HUDEP-2 (cell line): Measurements from ENCODE around the gene FMNL2.

Experiments
- DNase-seq, 76 experiments: peaks; one replicate each; lab custom pipeline; 2025; ENCODE audit not compliant: unreplicated experiment in 76 of 76; lab: John Stamatoyannopoulos, UW

Gene FMNL2

DNA sequence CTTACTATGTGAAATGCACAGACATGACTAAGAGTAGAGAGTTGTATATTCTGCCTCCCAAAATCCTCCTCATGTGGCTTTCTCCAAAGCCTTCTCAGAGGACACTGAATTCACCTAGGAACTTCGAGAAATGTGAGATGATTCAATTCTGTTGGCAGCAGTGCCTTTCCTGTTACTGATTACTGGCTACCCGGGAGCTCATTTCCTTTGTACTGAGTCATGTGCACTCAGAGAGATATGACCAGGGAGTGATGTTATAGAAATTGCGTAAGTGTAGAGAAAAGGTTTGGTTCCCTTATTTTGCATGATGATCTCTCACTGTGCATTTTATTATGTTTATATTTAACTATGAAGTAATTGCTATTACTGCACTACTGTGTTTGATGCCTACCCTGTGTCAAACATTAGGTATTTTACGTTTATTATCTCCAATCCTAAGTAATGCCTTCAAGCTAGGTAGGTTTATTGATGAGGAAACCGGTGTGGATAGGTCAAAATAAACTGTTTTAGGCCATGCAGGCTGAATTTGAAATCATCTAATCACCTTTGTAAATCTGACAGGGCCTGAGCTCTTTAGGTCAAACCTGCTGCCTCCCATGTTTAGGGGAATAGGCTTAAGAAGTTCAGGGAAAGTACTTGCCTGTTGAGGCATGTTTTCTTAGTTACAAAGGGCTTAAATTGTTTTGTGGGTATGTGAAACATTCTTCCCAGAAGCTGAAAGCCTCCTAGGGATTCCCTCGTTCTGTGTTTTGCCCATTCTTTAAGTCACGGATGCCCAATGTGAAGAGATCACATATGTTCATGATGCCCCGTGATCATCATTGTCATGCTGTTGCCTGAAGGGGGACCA, 86.8 kb downstream of the FMNL2 start:
- DNase-seq: peak in 31 of 76 experiments; percentile 1 to 72 (median 33)

DNA sequence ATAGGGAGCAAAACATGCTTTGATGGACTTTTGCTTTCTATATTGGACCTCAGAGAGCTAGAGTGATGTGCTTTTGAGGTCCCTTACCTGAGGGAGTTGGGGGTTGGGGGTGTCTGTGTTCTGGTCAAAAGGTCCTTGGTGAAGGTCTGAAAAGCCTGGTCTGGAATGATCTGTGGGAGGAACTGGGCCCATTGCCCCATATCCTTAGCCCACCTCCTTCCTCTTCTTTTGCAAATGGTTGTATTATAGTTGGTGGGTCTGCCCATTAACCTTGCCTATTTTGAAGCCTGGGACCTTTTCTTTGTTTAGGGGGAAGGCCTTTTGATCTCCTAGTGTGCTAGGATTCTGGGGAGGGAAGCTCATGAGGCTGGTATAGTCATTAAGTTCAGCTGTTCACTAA, 88.7 kb downstream of the FMNL2 start:
- DNase-seq: no peak

DNA sequence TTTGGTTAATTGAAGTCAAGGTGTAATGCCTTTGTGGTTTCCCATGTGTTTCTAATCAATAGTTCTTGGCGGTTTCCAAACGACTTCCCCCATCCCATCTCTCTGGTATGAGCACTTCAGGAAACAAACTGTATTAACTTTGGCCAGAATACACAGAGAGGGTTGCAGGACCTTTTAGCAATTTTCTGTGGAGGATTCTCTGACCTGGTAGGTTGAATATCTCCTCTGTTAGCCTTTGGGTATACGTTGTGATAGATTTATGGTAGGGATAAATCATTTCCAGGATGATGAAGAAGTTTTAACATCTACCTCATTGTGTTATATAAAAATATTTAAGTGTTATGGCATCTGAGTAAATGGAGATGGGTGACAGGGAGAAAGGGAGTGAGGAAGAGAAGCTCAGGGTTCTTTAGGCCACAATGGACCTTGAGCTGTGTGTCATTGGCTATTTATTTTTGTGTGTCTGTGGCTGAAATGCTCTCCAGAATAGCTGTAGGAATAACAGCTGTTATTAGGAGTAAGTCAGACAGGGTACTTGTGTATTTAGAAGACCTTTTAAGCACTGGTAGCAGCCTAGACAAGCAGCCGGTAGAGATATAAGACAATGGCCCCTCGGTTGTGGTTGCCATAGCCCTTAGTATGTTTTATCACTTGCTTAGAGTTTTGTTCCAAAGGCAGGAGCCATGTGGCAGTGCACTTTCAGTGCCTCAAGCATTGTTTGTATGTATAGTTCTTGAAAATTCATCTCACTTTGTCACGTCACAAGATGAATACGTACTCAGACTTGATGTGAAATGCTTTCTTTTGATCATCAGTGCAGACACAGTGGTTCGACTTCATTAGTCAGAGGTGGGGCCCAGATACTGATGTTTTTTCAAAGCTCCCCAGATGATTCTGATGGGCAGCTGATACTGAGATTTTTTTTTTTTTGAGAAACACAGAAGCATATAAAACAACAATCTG, 91.1 kb downstream of the FMNL2 start:
- no peak for DNase-seq

DNA sequence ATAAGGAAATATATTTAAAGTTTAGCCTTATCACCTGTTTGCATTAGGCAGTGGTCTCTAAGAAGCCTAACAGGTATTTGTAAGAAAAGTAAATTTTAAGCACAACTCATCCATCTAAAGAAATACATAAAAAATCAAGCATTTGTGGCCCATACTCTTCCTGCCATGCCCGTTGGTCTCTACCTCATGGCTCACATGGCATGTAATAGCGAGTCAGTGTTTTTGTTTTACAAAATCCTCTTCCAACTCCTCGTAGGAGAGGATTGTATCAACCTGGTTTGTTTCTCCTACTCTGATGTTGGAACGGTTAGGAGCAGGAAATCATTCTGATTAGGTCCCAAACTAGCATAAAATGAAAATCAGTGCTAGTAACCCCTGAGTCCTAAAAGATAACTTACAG, 91.8 kb downstream of the FMNL2 start:
- no peak for DNase-seq

DNA sequence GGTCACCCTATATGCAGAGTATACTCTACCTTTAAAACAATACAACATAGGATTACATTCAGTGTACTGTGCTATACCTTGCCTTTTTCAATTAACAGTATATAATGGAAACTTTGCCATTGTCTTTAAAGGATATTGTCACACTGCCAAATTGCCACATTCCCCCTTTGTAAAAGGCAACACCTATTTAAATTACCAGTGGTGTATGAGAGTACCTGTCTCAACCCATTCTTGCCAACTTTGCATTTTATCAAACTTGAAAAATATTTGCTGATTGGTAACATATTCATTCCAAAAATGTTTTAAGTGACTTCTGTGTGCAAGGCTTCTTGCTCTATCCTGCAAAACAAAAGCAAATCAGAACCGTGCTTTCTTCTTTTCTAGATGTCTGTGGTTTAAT, 92.9 kb downstream of the FMNL2 start:
- no peak for DNase-seq

DNA sequence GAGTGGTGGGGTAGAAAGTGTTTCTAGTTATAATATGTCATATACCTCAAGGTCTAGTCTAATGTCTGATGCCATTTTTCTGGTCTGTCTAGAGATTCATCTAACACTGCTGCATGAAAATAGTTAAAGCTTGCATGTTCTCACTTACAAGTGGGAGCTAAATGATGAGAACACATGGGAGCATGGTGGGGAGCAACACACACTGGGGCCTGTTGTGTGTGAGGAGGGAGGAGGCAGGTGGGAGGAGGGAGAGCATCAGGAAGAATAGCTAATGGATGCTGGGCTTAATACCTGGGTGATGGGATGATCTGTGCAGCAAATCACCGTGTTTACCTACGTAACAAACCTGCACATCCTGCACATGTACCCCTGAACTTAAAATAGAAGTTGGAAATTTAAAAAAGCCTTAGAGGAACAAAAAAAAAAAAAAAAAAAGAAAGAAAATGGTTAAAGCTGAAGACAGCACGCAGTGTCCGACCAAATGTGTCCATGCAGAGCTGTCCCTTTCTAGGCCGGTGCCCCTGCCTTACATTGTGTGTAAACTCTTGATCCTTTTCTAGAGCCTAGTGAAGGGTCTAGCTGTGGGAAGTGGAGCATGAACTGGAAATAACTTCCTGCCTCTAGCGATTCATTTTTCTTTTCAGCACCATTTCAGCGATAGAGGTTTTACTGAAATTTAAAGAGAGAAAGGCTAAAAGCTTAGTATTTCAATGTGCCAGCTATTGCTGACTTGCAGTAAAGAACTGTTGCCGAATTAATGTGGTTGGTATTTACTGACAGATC, 94.0 kb downstream of the FMNL2 start:
- DNase-seq: no peak

DNA sequence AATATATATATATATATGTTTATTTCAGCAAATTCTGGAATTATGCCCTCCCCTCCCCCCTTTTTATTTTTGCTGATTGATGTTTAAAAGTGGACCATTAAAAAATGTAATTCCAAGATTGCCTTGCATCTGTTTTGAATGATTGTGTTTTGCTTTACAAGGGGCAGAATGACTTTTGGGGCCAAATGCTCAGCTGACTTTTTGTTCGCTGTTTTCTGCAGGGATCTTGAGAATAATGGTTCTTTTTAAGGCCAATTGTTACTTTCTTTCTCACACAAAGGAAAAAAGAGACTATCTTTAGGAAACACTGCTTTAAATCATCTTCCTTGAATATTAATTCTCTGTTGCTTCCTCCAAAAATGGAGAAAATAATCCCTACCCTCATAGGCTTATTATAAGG, 95.9 kb downstream of the FMNL2 start:
- DNase-seq: no peak

DNA sequence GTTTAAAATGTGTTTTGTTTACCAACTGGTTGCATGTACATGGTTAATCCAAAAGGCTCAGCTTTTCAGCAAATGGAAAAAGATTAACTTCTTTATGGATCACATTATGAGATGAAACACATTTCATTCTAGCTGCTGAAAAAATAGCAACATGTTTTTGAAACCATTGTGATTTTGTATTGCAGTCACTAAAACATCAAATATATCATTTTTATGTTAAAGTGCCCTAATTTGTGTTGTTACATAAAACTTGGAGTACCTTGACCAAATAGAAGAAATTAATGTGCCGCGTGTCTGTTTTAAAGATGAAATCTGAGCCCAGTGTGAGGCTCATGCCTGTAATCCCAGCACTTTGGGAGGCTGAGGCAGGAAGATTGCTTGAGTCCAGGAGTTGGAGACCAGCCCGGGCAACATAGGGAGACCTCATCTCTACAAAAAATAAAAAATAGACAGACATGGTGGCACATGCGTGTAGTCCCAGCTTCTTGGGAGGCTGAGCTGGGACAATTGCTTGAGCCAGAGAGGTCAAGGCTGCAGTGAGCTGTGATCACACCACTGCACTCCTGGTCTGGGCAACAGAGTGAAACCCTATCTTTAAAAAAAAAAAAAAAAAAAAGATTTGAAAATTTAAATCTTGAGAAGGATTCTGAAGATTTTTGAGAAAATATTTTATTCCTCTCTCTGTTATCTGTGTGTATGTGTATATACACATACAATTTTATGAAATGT, 96.6 kb downstream of the FMNL2 start:
- DNase-seq: no peak

DNA sequence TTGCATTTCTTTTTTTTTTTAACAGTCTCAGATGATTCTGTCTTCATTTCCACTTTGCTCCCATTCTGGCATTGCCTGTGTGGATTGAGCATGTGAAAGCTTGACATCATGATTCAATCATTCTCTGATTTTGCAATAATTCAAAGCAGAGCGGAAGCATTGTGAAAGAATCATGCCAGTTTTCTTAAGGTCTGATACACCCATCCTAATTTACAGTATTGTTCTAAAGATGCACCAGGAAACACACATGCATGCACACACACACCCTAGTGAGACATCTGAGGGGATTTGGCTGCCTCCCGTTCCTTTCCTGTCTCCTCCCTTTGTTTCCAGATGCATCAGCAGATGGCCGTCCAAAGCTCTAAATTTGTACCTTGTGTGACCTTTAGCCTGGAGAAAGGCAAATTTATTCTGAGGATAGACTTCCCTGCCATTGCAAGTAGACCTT, 97.3 kb downstream of the FMNL2 start:
- DNase-seq: no peak

DNA sequence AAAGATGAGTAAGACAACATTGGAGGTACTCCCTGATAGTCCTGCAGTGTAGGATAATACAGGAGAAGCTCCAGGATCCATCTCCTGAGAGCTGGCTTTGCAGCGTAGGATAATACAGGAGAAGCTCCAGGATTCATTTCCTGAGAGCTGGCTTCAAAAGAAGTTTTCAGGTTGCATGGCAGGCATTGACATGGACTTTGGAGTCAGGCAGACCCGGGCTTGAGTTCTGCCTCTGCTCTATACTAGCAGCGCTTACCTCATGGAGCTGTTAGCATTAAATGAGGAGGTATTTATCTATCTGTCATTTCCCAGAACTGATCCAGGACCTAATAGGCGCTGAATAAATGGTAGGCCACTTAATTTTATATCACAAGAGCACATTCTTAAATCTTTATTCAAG, 97.8 kb downstream of the FMNL2 start:
- no peak for DNase-seq

DNA sequence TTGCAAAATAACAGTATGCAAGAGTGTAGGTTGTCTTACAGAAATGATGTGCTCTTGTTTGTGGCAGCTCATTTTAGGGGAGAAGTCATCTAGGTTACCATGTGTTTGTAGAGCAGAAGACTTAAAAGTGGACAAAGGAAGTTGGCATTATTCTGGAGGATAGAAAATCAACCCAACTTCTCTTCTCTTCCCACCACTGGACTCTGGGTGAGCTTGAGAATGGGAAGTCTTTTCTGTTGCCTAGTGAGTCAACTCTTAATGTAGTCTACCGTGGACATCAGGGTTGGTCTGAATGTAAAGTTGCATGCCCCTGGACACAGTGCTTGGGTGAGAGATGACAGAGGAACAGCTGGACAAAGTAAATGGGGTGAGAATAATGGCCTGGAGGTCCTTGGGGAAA, 98.3 kb downstream of the FMNL2 start:
- no peak for DNase-seq

DNA sequence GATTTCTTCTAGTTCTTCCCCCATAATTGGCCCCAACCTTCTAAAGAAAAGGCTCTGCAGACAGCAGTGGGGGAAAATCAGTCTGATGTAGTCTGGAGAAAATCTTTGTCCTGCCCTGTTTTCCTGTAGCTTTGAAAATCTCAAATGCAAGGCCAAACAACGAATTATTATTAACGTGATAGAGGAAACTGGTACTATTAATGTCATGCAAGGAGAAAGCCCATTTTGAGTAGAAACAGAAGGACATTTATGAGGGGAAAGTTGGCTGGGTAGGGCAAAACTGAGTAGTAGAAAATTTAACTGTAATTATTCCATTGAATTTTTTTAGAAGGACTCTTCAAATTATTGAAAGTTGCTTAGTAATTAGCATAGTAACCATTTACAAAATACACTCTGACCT, 98.8 kb downstream of the FMNL2 start:
- no peak for DNase-seq

DNA sequence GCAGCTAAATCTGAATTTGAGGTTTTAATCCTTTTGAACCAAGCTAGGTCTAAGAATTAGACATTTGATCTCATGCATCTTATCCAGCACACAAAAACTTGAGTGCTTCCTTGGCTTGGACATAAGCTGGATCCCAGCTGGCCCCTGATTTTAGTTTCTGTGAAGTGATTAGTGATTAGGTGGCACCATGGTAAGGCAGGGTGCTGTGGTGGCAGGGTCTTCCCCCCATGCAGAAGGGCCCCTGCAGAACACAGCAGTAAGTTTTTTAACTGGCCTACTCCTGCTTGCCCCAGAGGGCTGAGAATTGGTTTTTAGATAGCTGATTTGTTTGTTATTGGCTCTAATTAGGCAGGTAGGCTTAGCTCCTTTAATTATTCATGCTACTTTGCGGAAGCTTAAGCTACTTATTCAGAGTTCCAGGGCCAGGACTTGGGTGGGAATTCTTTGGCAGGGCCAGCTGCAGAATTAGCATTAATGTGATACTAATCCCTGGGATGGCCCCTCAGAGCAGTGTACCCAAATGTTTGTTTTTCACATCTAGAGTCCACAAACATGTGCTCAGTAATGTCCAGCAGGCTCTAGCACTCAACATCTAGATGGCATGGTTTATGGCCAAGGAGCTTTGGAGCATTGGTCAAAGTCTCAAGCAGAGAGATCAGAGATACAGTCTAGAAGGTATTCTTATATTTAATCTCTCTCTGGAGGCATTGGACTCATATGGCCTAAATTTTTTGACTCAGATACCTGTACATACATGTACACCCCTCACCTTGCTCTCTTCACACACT, 99.6 kb downstream of the FMNL2 start:
- no peak for DNase-seq

DNA sequence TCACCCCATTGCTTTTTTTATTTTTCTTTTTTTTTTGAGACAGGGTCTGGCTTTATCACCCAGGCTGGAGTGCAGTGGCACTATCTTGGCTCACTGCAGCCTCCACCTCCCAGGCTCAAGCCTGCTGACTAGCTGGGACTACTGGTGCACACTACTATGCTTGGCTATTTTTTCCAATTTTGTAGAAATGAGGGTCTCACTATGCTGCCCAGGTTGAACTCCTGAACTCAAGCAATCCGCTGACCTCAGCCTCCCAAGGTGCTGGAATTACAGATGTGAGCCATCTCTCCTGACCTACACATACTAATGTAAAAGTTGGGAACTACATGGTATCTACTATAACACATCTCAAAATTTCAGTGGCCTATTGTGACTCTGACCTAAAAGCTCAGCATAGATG, 101.2 kb downstream of the FMNL2 start:
- no peak for DNase-seq

DNA sequence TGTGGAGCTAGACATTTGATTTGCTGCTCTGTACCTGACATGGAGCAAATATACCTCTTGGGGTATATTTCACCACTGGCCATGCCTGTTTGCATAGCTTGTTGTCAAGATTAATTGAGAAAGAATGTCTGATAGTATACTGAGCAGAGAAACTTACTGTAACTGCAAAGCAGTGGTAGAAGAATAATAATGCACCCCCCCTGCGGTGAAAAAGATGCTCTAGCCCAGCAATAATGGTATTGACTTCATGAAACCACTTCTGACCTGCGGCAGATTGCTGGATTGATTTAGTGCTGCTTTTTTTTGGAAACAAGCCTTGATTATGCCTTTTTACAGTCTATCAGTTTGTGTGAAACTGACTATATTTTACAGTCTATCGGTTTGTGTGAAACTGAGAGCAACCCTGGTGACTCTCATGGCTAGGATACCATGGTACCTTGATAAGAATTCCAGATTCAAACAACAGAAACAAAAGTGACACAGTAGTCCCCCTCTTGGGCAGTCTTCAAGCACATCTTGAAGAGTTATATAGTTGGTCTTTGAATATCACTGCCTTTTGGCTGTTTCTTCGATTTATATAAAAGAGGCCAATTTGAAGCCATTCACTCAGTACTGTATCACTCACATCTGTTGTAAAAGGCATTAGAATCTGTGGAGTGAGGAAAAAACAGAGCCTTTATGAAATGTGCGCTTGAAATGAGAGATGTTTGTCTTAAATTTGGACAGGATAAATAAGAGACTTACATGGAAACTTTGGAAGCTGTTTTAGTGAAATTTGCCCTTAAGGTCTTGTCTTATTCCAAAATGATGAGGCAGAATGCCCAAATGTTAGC, 102.5 kb downstream of the FMNL2 start:
- DNase-seq: no peak

DNA sequence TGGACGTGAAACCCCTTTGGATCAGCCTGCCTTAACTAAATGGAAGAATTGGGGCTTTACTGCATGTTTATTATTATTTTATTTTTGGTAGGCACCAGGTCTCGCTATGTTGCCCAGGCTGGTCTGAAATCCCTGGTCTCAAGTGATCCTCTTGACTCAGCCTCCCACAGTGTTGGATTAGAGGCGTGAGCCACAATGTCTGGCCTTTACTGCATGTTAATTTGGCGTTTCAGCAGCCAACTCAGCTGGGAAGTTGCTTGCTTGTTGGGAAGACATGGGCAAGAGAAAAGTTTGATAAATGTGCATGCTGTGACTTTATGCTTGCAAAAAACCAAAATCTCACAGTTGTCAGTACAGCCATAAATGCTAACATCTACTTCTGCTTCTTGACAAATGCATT, 105.1 kb downstream of the FMNL2 start:
- DNase-seq: no peak

DNA sequence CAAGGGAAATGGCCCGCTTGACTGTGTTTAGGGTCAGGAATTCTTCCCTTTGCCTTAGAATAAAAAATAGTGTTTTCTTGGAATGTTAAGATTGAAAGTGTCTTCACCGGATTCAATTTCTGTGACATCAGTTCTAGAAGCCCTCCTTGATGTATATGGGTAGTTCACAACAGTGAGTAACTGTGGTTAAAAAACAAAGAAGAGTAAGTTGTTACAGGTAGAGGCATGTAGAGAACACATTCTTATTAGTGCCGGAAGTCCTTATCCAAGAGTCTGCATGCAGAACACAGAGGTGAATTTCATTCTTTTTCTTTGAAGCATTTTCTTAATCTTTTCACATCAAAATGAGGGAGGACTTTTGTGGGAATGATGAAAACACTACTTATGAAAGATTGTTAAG, 105.5 kb downstream of the FMNL2 start:
- DNase-seq: no peak

DNA sequence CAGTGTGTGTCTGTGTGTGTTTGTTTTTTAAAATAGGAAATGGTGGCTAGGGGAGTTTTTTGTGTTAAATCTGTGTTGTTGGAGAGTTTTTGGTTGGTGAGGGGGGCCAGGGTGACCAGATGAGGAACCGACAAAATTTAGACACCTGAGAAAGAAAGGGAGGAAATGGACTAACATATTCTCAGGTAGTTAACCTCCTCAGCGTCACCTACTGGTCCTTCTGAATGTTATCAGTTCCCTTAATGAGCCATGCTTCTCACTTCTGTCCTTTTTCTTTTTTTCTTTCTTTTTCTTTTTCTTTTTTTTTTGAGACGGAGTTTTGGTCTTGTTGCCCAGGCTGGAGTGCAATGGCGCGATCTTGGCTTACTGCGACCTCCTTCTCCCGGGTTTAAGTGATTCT, 107.0 kb downstream of the FMNL2 start:
- DNase-seq: no peak

DNA sequence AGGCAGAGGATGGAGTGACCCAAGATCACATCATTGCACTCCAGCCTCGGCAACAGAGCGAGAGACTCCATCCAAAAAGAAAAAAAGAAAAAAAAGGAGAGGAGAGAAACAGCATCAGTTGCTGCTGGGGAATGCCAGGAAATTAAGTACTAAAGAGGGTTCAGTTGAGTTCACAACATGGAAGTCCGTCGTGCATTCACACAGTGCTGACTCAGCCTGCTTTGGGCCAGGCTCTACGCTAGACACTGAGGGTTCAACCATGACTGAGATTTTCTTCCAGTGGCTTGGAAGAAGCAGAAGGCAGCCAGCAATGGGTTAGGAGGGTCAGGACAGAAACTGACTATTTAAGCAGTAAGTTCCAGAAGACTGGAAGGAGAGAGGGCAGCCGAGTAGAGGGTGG, 108.8 kb downstream of the FMNL2 start:
- DNase-seq: no peak
